Fibroblast of lung (primary cell): Measurements from ENCODE around the gene EPHA5.

Source experiments
- CTCF ChIP-seq, 2 donors: IDR thresholded peaks in 1 of 2; conservative IDR thresholded peaks in 1 of 2; 1 replicate in 1 of 2; 2 replicates in 1 of 2; pipeline ENCODE4 v1.5.1; 2011 to 2012; ENCODE audit warnings: low read length in 2 of 2, control low read depth in 1 of 2, inconsistent platforms in 1 of 2, low read depth in 1 of 2, mild to moderate bottlenecking in 1 of 2
- EZH2 ChIP-seq: IDR thresholded peaks from 2 replicates; pipeline ENCODE4 v1.5.1; 2012; ENCODE audit warnings: low read length, control low read depth, mild to moderate bottlenecking; ENCODE audit errors: missing control alignments

GRCh38 chr4:65287071-65287470 lies 383.2 kb downstream of the EPHA5 start:
- TF ChIP-seq CTCF (conservative IDR thresholded peaks at IDR 0.05 in 1 of 2, IDR thresholded peaks at IDR 0.05 in 1 of 2; ENCODE audit: low read depth in 1 of 2, low read length in 2 of 2) (no peak), EZH2 (no peak)
